Measurements from ENCODE around the gene TARM1.
"Not testable (repeated sequence)": the region's sequence is repeated elsewhere in the genome, so short reads cannot be mapped to it uniquely, and the experiment has no call there.

DNA sequence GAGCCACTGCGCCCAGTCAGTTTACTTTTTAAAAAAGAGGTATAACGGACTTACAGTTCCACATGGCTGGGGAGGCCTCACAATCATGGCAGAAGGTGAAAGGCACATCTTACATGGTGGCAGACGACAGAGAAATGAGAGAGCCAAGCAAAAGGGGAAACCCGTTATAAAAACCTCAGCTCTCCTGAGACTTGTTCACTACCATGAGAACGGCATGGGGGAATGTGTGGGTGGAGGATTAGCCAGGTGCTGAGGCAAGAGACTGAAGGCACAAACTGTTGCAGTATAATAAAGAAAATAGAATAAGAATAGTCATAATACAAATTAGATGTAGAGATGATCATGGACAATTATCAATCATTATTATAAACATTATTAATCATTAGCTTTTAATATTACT lies 44.6 kb downstream of the TARM1 start:
- not testable (repeated sequence) for TF ChIP-seq ZFX (IDR thresholded peaks at IDR 0.05; ENCODE audit: borderline replicate concordance)
- TF ChIP-seq, protein P1, sequence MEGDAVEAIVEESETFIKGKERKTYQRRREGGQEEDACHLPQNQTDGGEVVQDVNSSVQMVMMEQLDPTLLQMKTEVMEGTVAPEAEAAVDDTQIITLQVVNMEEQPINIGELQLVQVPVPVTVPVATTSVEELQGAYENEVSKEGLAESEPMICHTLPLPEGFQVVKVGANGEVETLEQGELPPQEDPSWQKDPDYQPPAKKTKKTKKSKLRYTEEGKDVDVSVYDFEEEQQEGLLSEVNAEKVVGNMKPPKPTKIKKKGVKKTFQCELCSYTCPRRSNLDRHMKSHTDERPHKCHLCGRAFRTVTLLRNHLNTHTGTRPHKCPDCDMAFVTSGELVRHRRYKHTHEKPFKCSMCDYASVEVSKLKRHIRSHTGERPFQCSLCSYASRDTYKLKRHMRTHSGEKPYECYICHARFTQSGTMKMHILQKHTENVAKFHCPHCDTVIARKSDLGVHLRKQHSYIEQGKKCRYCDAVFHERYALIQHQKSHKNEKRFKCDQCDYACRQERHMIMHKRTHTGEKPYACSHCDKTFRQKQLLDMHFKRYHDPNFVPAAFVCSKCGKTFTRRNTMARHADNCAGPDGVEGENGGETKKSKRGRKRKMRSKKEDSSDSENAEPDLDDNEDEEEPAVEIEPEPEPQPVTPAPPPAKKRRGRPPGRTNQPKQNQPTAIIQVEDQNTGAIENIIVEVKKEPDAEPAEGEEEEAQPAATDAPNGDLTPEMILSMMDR (IDR thresholded peaks at IDR 0.05): not testable (repeated sequence)

All from 22Rv1 (cell line).